Activated CD4-positive, alpha-beta T cell treated with anti-CD3 and anti-CD28 coated beads, Interleukin-10, Interleukin-2, amounts not matched to agents 100 ng/mL and 50 ng/mL, durations not matched to agents 16 hours and 8 hours (primary cell): ENCODE data around the gene ANKS1B.

ENCODE experiments used
- DNase-seq: peaks from one replicate; pipeline ENCODE4 v3.0.0-alpha.2; 2020

The ANKS1B gene

DNA sequence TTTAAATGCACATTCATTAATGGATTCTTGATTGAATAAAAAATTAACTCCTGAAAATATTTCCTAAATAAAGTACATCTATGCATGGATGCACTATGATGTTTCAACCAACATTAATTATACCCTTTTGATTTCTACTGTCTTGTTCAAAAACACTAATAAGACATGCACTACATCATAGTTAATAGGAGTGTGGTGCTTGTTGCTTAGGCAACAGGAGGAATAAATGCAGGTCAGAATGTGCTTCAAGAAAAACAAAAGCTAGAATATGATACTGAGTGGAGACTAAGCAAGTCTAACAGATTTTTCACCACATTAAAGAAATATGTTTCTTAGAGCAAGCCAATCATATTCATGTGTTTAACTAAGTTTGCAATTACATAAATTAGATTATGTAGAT, 833.0 kb downstream of the ANKS1B start:
- no peak for DNase-seq

- DNase-seq, result no peak
Measured at GRCh38 chr12:99147130-99147529, 837.6 kb downstream of the ANKS1B start.

DNA sequence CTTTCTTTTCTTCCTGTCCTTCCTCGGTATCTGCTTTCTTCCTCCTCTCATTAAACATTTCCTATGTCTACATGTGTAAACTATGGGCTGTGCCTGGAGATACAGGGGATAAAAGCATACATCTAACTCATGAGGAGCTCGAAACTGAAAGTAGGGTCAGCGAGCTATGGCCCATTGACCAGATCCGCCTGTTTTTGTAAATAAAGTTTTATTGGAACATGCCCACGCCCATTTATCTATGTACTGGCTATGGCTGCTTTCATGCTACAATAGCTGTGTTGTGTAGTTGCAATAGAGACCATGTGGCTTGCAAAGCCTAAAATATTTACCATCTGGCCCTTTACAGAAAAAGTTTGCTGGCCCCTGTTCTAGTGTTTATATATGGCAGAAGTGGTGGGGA, 838.0 kb downstream of the ANKS1B start:
- DNase-seq, result no peak

DNA sequence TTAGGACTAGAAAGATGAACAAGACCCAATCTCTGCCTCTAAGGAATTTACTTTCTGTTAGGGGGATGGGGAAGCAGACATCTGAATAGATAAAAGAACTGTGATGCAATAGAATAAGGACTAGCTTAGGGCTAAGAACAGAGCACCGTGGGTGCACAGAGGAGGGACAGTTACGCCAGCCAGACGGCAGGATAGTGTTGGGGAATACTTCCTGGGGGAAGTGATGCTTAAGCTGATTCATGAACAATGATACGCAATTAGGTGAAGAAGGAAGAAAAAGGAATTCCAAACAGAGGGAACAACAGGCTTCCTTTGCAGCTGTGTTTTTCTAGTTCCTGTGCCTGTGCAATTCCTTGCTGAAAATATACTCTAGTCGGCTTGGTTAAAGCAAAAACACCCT, 838.6 kb downstream of the ANKS1B start:
- DNase-seq, result no peak

GRCh38 chr12:99142651-99143050, 842.1 kb downstream of the ANKS1B start:
- DNase-seq, result no peak

- no peak for DNase-seq
Measured at GRCh38 chr12:99140017-99140720, 844.6 kb downstream of the ANKS1B start.

- DNase-seq, result no peak
Measured at GRCh38 chr12:99138393-99138792, 846.3 kb downstream of the ANKS1B start.

GRCh38 chr12:99137124-99137855, 847.4 kb downstream of the ANKS1B start:
- DNase-seq, result no peak

GRCh38 chr12:99136516-99136915, 848.2 kb downstream of the ANKS1B start:
- no peak for DNase-seq

DNA sequence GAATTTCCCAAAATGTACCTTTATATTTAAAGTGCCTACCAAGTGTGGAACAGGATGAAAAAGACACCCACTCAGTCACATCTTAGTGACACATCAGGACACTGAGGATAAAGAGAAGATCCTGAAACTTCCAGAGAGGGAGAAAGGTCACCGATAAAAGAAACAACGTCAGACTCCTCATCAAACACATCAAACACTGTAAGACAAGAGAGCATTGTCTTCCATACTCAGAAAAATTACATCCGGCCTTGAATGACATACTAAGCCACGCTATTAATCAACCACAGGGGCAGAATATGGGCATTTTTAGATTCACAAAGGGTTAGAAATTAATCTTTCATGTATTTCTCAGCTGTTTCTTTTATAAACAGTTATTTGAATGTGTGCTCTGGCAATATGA, 849.4 kb downstream of the ANKS1B start:
- no peak for DNase-seq

GRCh38 chr12:99133401-99133800, 851.3 kb downstream of the ANKS1B start:
- no peak for DNase-seq

DNA sequence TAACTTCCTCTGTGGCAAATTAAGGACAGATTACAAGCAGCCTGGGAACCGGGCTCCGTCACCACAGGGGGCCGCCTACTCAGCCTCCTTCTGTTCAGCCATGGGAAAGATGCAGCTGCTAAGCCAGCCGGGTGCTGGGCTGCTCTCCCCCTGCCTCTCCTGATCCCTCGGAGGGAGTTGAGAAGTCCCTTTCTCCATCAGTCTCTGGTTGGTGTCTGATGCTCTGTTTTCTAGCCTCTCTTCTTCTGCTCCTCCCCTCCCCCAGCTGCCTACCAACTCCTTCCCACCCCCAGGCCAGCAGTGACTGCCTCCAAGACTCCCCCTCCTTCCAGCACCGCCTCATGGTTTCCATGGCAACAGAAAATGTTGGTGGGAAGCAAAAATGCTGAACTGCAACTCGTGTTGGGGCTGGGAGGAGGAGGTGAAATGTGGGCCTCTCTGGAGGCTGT, 853.0 kb downstream of the ANKS1B start:
- no peak for DNase-seq

- DNase-seq, result peak; percentile 34
Measured at GRCh38 chr12:99130808-99131553, 853.8 kb downstream of the ANKS1B start.

GRCh38 chr12:99128246-99128802, 856.4 kb downstream of the ANKS1B start:
- DNase-seq, result no peak

GRCh38 chr12:99122959-99123358, 861.8 kb downstream of the ANKS1B start:
- no peak for DNase-seq

DNA sequence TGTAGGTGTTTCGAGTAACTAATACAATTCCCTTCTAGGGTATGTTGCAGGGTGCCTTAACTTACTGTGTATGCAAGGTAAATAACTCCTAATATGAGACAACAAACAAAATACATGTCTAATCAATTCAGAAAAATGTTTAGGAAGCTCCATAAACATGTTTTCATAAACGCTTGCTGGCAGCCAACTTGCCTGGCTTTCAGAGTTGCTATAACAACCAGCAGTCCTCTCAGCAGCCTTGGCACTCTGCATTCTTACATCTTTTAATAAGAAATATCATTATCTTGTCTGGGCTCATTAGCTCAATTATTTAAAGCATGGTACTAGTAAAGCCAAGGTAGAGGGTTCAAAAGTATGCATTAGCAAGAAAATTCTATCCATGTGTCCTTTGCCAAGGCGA, 862.2 kb downstream of the ANKS1B start:
- no peak for DNase-seq

GRCh38 chr12:99121546-99121945, 863.2 kb downstream of the ANKS1B start:
- no peak for DNase-seq

GRCh38 chr12:99119943-99120342, 864.8 kb downstream of the ANKS1B start:
- no peak for DNase-seq

DNA sequence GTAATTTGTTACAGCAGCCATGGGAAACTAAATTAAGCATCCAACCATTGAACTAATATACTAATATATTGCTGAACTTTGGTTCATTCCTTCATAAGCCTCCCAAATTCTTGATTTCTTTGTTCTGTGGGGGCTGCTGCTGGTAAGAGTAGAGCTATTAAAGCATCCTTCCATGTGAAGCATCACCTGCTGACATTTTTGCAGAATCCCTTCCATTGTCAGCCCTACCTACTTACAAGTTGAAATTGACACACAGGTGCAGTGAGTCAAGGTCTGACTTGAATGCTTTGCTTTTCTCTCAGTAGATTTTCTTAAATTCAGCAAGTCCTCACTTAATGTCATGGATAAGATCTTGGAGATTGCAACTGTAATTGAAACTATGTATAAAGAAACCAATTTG, 865.3 kb downstream of the ANKS1B start:
- DNase-seq, result no peak

GRCh38 chr12:99111600-99111999, 873.1 kb downstream of the ANKS1B start:
- no peak for DNase-seq

DNA sequence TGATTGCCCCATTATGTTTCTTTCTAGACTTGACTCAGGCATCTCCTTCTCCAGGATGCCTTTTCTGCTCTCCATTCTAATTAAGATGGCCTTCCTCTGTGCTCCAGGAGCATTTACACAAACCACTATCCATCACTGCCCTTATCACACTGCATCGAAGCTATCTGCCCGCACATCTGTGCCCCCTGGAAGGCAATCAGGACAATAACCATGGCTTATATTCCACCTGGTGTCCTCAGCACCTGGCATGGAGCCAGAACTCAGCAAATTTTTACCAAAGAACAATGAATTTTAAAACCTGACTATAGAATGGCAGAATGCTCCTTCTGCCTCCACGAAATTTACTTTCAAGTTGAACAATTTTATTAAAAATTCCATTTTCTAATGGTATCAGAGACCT, 873.9 kb downstream of the ANKS1B start:
- no peak for DNase-seq

DNA sequence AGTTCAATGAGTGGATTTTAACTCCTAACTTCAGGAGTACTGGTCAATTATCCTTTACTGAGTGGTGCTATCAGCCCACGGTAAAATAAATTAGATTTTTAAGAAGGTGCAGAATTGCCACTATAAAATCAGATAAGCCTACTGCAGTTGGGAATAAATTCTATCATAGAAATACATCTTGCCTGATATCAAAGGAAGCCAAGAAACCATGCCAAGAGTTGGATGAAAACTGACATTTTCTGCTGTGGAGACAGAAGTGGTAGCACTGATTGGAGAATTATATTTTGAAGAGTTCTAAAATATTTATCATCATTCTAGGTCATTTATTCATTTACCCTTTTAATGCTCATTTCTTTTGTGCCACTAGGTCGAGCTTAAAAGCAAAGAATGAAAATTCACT, 874.5 kb downstream of the ANKS1B start:
- no peak for DNase-seq

DNA sequence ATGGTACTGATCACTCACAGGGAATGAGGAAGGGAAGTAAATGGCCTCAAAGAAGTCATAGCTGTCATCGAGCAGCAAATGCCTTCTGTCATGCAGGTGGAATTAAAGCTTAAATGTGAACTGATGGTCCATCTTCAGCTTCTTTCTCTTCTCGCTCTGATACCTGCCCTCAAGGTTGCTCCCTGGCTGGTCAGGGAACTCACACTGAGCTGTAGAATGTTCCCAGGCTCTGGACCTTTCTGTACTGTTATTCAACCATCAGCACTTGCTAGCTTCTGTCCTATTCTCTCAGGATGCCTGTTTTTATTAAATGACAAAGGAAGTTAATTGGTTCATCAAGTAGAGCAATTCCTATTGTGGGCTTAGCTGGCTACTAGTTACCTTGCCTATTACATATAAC, 875.8 kb downstream of the ANKS1B start:
- DNase-seq, result no peak

GRCh38 chr12:99099786-99100185, 885.0 kb downstream of the ANKS1B start:
- no peak for DNase-seq
